Gastroesophageal sphincter (tissue), 4 donors: ENCODE results near the gene RUFY1. TPM values are rescaled to one million over a fixed set of nuclear protein-coding genes. Genes with fewer than 3 reads are reported as not detected.
"Not testable (repeated sequence)": the region's sequence is repeated elsewhere in the genome, so short reads cannot be mapped to it uniquely, and the experiment has no call there.

ENCODE experiments used
- ATAC-seq: fragments of 150-250 bp; one replicate; pipeline ENCODE4 v1.9.1; 2016; ENCODE audit warnings: mild to moderate bottlenecking, moderate library complexity
- H3K27ac ChIP-seq, 4 donors: fragments of 200-600 bp; sonication (generic) in 3 of 4; 1 replicate in 3 of 4; 2 replicates in 1 of 4; pipeline ENCODE4 v1.5.1; 2016 to 2019
- H3K27me3 ChIP-seq: fragments of 200-600 bp; sonication (generic); one replicate; pipeline ENCODE4 v1.5.1; 2019
- H3K36me3 ChIP-seq, 2 donors: fragments of 200-600 bp; sonication (generic); one replicate each; pipeline ENCODE4 v1.5.1; 2019; ENCODE audit warnings: control low read depth in 1 of 2
- H3K4me1 ChIP-seq, 3 donors: fragments of 200-600 bp; sonication (generic); 1 replicate in 2 of 3; 2 replicates in 1 of 3; pipeline ENCODE4 v1.5.1; 2016 to 2019; ENCODE audit warnings: control low read depth in 2 of 3
- H3K4me3 ChIP-seq, 2 donors: fragments of 200-600 bp; sonication (generic); one replicate each; pipeline ENCODE4 v1.5.1; 2019; ENCODE audit warnings: mild to moderate bottlenecking in 1 of 2, moderate library complexity in 1 of 2
- H3K9me3 ChIP-seq, 3 donors: fragments of 200-600 bp; sonication (generic); one replicate each; pipeline ENCODE4 v1.5.1; 2017 to 2019; ENCODE audit warnings: control low read depth in 2 of 3
- CTCF ChIP-seq, 4 experiments: fragments of 200-600 bp in 2 of 4; fragments of 450-650 bp in 2 of 4; sonication (generic) in 1 of 4; IDR thresholded peaks; one replicate each; pipeline ENCODE4 v1.5.1; 2017 to 2019; ENCODE audit warnings: antibody characterized with exemption in 4 of 4, mild to moderate bottlenecking in 2 of 4, moderate library complexity in 2 of 4
- EP300 ChIP-seq: sonication (generic); formaldehyde crosslinking; IDR thresholded peaks from one replicate; pipeline ENCODE4 v1.6.1; 2017; ENCODE audit warnings: antibody characterized with exemption, mild to moderate bottlenecking
- POLR2A ChIP-seq, 2 donors: fragments of 450-650 bp; IDR thresholded peaks; one replicate each; pipeline ENCODE4 v1.6.1; 2017; ENCODE audit warnings: antibody characterized with exemption in 2 of 2, mild to moderate bottlenecking in 2 of 2, moderate library complexity in 1 of 2
- POLR2AphosphoS5 ChIP-seq: sonication (generic); formaldehyde crosslinking; IDR thresholded peaks from one replicate; pipeline ENCODE4 v1.6.1; 2017; ENCODE audit warnings: antibody characterized with exemption
- WGBS, 2 donors: methylation state at CpG; one replicate each; pipeline ENCODE4 v1.1.5; 2018; ENCODE audit warnings: low coverage in 1 of 2; 5-methylcytosine and 5-hydroxymethylcytosine counted together
- total RNA-seq, 4 donors: library from RNA; depleted of rRNA; stranded (reverse); fragments of >200 nt; gene quantifications; one replicate each; pipeline ENCODE4 v1.1.0, GENCODE V29; 2016

RUFY1 gene
- total RNA-seq, result 10 to 100 TPM; 38.1 to 59.0 (median 54.8) TPM

GRCh38 chr5:179550511-179551342, at the start of gene RUFY1:
RUFY1 (plus strand) TSS chr5:179550554; CDS start chr5:179550570, 16 bp downstream.
- Histone ChIP-seq H3K36me3 (no peaks in the 10 kb centered on the region), H3K27me3 (no peaks in the 10 kb centered on the region), H3K27ac (peak within 1 kb of the TSS; percentile 78 to 97 (median 96)), H3K9me3 (no peaks in the 10 kb centered on the region), H3K4me1 (peaks cover 2 to 49% (median 14%) of the 10 kb centered on the region in 3 donors), H3K4me3 (peak within 1 kb of the TSS; percentile 72 to 81)
- ATAC-seq, result peak; percentile 92
- TF ChIP-seq EP300 (no peak), CTCF (IDR thresholded peaks at IDR 0.05) (peak in 2 of 4 experiments; percentile 49 to 54), POLR2A (IDR thresholded peaks at IDR 0.05) (peak; percentile 83 to 87), POLR2AphosphoS5 (peak; percentile 47)
- 0% methylated on average over 3 of the region's 109 CpGs; no CpG with 5 or more reads in 1 of the 2 donors for WGBS, 2 donors

- peaks cover 19% of the 10 kb centered on the region for H3K27me3 ChIP-seq
- H3K4me3 ChIP-seq, H3K36me3 ChIP-seq, ATAC-seq, H3K9me3 ChIP-seq, H3K4me1 ChIP-seq, H3K27ac ChIP-seq: not testable (repeated sequence)
- no CpG with 5 or more reads among the region's 11 CpGs for WGBS, 2 donors
Measured at GRCh38 chr5:179501997-179502396, 48.4 kb upstream of the RUFY1 start.

- peaks cover 17% of the 10 kb centered on the region for H3K27me3 ChIP-seq
- ATAC-seq, H3K4me3 ChIP-seq, H3K9me3 ChIP-seq, H3K27ac ChIP-seq, H3K36me3 ChIP-seq, H3K4me1 ChIP-seq: not testable (repeated sequence)
- WGBS, 2 donors, result 90% methylated on average over 3 of the region's 8 CpGs; no CpG with 5 or more reads in 1 of the 2 donors
Measured at GRCh38 chr5:179502420-179502819, 47.9 kb upstream of the RUFY1 start.

GRCh38 chr5:179504191-179504590, 46.2 kb upstream of the RUFY1 start:
- H3K27me3 ChIP-seq, result peaks cover under 1% of the 10 kb centered on the region
- no peaks in the 10 kb centered on the region for H3K4me1 ChIP-seq
- H3K9me3 ChIP-seq, result no peaks in the 10 kb centered on the region
- H3K36me3 ChIP-seq, result no peaks in the 10 kb centered on the region
- no peak overlapping the region for H3K27ac ChIP-seq
- no peak for TF ChIP-seq POLR2AphosphoS5
- no peak for TF ChIP-seq CTCF (IDR thresholded peaks at IDR 0.05)
- TF ChIP-seq EP300, result no peak
- TF ChIP-seq POLR2A (IDR thresholded peaks at IDR 0.05), result no peak
- no peak for ATAC-seq
- no peak overlapping the region for H3K4me3 ChIP-seq
- 31 to 56% methylated on average over 3 to 6 of the region's 7 CpGs for WGBS, 2 donors

- Histone ChIP-seq H3K36me3 (no peaks in the 10 kb centered on the region), H3K4me3 (no peak overlapping the region), H3K27me3 (no peaks in the 10 kb centered on the region), H3K27ac (no peak overlapping the region), H3K9me3 (no peaks in the 10 kb centered on the region), H3K4me1 (no peaks in the 10 kb centered on the region)
- WGBS, 2 donors, result 60 to 68% methylated on average over 10 to 11 of the region's 17 CpGs
- ATAC-seq, result no peak
- no peak for TF ChIP-seq POLR2A (IDR thresholded peaks at IDR 0.05)
- no peak for TF ChIP-seq POLR2AphosphoS5
- TF ChIP-seq EP300, result no peak
- TF ChIP-seq CTCF (IDR thresholded peaks at IDR 0.05), result no peak
Measured at GRCh38 chr5:179504600-179505396, 45.6 kb upstream of the RUFY1 start.
